GM19468 (cell line): ENCODE measurements around the gene ATP13A1.
"Not testable (repeated sequence)": the region's sequence is repeated elsewhere in the genome, so short reads cannot be mapped to it uniquely, and the experiment has no call there.

Experiments used
- ATAC-seq: cut with Tn5 transposase; IDR thresholded peaks from one replicate; pipeline ENCODE4 v1.9.1; 2021; ENCODE audit warnings: mild to moderate bottlenecking, moderate library complexity, moderate number of reproducible peaks; ENCODE audit not compliant: unreplicated experiment; ENCODE audit errors: extremely low read depth

ATP13A1 gene

DNA sequence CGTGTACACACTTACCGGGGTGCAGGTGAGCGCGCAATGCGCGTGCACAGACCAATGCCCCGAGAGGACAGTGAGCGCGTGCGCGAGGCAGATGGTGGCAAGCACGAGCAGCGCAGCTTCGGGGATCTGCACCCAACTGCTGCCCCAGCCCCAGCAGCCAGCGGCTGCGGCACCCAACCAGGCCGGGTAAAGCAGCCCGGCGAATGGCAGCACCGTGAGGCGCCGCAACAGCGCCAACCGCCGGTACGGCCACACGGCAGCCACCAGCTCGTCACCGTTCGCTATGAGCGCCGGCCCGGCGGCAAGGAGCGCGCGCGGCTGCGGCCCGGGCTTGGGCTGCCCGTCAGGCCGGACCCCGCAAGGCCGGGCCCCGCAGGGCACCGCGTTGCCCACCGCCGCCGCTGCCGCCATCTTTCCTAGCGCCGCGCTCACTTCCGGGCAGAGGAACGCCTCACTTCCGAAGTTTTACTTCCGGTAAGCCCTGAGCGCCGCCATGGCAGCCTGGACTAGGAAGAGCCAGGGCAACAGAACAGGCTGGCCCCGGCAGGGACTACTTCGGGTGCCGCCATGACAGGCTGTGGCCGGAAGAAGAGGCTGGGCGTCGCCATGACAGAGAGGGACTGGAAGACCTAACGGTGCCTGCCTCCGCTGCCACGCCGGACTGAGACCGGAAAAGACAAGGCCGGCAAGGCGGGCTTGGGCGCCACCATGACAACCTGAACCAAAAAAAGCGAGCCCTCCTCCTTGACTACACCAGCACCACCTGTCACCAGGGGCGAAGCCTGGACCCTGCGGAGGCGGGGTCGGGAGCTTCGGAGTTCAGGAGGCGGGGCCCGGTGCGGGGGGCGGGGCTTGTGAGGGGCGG lies at the start of gene ATP13A1:
Gene ATP13A1 (minus strand): TSS at position 421 of the 865 bp plus-strand sequence. CDS start 10 bp downstream, at position 411.
- ATAC-seq = peak; percentile 66

DNA sequence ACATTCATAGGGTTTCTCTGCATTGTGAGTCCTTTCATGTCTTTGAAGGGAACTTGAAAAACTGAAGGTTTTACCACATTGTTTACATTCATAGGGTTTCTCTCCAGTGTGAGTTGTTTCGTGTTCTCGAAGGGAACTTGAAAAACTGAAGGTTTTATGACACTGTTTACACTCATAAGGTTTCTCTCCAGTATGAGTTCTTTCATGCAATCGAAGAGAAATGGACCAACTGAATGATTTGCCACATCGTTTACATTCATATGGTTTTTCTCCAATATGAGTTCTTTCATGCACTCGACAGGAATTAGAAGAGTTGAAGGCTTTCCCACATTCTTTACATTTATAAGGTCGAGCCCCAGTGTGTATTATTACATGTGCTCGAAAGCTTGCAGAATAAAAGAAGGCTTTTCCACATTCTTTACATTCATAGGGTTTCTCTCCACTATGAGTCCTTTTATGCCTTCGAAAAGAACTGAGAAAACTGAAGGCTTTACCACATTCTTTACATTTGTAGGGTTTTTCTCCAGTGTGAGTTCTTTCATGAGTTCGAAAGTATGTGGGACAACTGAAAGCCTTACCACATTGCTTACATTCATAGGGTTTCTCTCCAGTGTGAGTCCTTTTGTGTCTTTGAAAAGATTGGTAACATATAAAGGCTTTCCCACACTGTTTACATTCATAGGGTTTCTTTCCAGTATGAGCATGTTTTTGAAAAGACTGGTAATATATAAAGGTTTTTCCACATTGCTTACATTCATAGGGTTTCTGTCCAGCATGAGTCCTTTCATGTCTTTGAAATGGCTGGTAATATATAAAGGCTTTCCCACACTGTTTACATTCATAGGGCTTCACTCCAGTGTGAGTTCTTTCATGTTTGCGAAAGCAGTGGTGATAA lies 48.7 kb upstream of the ATP13A1 start:
- no peak for ATAC-seq

DNA sequence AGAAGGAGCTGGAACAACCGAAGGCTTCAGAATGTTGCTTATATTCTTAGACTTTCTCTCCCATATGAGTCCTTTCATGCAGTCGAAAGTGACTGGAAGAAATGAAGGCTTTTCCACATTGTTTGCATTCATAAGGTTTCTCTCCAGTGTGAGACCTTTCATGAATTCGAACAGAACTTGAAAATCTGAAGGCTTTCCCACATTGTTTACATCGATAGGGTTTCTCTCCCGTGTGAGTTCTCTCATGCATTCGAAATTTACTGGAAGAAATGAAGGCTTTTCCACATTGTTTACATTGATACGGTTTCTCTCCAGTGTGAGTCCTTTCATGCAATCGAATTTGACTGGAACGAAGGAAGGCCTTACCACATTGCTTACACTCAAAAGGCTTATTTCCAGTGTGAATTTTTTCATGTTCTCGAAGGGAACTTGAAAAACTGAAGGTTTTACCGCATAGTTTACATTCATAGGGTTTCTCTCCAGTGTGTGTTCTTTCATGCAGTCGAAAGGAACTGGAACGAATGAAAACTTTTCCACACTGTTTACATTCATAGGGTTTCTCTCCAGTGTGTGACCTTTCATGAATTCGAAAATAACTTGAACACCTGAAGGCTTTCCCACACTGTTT lies 47.9 kb upstream of the ATP13A1 start:
- no peak for ATAC-seq

DNA sequence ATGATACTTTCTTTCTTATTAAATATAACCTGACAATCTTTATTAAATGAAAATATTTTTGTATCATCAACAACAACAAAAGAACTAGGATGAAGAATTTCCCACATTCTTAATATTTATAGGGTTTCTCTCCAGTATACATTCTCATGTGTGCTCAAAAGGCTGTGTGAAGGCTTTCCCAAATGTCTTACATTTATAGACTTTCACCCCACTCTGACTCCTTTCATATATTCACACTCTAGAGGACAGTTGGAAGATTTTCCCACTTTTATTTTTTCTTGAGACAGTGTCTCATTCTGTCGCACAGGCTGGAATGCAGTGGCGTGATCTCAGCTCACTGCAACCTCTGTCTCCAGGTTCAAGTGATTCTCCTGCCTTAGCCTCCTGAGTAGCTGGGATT lies 47.0 kb upstream of the ATP13A1 start:
- ATAC-seq = no peak

DNA sequence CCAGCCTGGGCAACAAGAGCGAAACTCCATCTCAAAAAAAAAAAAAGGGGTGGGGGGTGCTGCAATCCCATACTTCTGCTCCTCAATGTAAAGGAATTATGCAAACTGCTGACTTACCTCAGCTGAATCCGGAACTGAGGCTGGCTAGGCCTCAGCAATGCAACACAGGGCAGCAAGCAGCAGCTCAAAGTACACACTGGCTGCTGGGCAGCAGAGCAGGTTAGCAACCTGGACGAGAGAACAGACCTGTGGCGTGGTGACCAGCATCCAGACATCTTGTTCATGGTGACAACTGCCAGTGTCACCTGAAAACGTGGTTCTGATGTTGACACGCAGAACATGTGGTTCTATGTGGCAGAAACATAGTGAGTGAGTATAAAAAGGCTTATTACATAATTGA lies 41.4 kb upstream of the ATP13A1 start:
- no peak for ATAC-seq

DNA sequence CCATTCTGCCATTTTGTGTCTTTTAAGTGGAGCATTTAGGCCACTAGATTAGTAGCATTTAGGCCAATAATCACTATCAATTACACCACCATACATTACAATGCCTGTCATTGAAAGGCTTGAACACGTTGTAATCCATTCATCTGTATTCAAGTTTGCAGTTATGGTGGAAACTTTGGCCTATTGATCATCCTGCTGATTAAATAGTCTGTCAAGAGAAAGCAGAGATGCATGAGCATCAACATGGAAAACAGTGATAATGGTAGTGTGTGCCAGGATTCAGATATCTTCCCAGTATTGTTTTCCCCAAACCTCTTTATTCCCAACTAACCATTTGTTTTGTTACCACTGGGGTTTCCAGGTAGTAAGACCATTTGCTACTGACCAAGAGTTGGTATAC lies 37.0 kb upstream of the ATP13A1 start:
- not testable (repeated sequence) for ATAC-seq

DNA sequence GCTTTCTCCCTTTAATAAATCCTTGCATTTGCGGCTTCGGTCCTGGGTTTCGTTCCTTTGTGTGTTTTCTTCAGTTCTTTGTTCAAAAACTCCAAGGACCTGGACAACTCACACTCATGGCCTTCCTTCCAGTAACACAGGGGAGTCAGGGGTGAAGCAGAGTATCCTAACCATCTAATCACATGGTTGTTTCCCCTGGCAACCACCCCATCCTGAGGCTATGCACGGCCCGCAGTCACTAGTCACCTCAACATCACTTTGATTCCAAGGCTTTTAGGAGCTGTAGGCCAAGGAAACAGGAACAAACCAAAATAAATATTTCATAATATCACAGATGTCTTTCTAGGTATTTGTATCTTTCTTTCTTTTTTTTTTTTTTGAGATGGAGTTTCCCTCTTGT lies 34.1 kb upstream of the ATP13A1 start:
- ATAC-seq = no peak

DNA sequence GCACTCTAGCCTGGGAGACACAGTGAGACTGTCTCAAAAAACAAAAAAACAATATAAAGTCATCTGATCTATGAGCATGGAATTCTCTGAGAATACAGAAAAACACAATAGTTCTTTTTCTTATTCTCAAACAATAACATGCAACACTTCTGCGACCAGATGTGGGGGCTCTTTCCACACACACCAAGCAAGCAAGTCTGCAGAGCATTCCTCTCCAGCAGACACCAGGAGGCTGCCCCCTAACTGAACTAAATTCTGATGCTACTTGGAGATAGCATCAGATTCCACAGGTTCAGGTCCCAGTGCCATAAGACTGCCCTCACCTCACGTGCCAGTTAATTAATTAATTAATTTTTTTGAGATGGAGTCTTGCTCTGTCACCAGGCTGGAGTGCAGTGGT lies 32.9 kb upstream of the ATP13A1 start:
- no peak for ATAC-seq

DNA sequence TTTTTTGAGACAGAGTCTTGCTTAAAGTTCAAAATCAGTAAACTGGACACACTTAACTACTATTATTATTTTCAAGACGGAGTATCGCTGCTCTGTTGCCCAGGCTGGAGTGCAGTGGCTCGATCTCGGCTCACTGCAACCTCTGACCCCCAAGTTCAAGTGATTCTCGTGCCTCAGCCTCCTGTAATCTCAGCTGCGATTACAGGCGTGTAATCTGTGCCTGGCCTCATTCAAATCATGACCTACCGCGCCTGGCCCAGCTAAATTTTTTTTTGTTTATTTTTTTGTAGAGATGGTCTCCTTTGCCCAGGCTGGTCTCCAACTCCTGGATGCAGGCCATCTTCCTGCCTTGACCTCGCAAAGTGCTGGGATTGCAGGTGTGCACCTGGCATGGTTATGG lies 28.2 kb upstream of the ATP13A1 start:
- ATAC-seq = no peak

DNA sequence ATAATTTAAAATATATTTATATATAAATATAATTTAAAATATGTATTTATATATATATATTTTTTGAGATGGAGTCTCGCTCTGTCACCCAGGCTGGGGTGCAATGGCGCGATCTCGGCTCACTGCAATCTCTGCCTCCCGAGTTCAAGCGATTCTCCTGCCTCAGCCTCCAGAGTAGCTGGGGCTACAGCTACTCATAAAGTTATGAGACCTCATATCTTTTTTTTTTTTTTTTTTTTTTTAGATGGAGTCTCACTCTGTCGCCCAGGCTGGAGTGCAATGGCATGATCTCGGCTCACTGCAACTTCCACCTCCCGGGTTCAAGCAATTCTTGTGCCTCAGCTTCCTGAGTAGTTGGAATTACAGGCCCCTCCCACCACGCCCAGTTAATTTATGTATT lies 25.5 kb upstream of the ATP13A1 start:
- ATAC-seq = not testable (repeated sequence)

DNA sequence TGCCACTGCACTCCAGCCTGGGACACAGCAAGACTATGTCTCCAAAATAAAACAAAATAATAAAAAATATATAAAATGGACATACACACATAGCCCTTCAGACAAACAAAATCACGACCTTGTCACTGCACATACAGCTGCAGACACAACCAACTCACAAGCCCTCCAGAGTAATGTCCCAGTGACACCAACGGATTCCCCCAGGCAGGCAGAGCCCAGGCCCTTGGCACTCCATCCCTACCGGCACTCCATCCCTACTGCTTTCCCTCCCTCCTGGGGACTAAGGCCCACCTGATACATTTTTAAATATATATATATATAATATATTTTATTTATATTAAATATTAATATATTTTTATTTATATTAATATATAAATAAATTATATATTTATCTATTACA lies 23.6 kb upstream of the ATP13A1 start:
- ATAC-seq = no peak

DNA sequence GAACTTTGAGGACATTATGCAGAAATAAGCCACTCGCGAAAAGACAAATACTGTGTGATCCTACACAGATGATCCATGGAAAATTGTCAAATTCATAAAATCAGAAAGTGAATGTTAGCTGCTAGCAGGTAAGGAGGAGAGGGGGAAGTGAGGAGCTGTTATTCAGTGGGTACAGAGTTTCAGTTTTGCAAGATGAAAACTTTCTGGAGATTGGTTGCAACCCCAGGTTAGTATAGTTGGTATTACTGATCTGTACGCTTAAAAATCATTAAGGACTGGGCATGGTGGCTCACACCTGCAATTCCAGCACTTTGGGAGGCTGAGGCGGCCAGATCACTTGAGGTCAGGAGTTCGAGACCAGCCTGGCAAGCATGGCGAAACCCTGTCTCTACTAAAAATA lies 23.1 kb upstream of the ATP13A1 start:
- no peak for ATAC-seq

DNA sequence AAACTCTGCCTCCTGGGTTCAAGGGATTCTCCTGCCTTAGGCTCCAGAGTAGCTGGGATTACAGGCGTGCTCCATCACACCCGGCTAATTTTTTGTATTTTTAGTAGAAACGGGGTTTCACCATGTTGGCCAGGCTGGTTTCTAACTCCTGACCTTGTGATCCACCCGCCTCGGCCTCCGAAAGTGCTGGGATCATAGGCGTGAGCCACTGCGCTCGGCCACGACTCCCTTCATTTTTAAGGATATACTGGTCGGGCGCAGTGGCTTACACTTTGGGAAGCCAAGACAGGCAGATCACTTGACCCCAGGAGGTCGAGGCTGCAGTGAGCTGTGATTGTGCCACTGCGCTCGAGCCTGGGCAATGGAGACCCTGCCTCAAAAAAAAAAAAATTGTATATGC lies 22.6 kb upstream of the ATP13A1 start:
- not testable (repeated sequence) for ATAC-seq

DNA sequence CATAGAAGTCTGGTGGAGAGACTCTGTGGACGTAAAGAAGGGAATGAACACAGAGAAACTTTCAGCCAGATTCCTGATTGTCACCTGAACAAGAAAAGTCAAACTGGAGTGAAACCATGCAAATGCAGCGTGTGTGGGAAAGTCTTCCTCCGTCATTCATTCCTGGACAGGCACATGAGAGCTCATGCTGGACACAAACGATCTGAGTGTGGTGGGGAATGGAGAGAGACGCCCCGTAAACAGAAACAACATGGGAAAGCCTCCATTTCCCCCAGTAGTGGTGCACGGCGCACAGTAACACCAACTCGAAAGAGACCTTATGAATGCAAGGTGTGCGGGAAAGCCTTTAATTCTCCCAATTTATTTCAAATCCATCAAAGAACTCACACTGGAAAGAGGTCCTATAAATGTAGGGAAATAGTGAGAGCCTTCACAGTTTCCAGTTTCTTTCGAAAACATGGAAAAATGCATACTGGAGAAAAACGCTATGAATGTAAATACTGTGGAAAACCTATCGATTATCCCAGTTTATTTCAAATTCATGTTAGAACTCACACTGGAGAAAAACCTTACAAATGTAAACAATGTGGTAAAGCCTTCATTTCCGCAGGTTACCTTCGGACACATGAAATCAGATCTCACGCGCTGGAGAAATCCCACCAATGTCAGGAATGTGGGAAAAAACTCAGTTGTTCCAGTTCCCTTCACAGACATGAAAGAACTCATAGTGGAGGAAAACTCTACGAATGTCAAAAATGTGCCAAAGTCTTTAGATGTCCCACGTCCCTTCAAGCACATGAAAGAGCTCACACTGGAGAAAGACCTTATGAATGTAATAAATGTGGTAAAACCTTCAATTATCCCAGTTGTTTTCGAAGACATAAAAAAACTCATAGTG lies 15.9 kb upstream of the ATP13A1 start:
- no peak for ATAC-seq

DNA sequence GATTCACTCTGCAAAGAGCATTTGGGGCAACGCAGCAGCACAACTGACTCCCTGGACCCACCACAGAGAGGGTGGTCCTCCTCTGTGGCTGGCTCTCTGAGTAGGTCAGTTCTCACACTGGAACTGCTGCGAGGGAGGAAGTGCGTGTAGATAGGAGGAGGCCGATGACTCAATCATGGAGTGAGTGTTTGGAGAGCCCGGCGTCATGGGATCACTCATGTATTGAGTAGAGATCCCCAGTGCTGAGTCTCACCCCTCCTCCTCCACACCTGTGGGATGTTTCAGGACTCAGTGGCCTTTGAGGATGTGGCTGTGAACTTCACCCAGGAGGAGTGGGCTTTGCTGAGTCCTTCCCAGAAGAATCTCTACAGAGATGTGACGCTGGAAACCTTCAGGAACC lies 14.1 kb upstream of the ATP13A1 start:
- no peak for ATAC-seq

DNA sequence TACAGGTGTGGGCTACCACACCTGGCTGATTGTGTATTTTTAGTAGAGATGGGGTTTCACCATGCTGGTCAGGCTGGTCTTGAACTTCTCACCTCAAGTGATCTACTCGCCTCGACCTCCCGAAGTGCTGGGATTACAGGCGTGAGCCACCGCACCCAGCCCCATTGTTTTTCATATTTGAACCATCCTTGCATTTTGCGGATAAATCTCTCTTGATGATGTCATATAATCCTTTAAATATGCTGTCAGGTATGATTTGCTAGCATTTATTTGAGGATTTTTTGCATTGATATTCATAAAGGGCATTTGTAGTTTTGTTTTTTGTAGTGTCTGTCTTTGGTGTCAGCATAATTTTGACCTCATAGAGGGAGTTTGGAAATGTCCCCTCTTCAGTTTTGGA lies 10.8 kb upstream of the ATP13A1 start:
- ATAC-seq = no peak

DNA sequence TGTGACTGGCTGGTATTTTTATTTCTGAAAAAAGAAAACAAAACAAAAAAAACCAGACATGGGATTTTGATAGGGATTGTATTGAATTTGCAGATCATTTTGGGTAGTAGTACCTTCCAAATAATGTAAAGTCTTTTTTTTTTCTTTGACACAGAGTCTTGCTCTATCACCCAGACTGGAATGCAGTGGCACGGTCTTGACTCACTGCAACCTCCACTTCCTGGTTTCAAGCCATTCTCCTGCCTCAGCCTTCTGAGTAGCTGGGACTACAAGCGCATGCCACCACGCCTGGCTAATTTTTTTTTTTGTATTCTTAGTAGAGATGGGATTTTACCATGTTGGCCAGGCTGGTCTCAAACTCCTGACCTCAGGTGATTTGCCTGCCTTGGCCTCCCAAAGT lies 9.3 kb upstream of the ATP13A1 start:
- ATAC-seq = no peak

DNA sequence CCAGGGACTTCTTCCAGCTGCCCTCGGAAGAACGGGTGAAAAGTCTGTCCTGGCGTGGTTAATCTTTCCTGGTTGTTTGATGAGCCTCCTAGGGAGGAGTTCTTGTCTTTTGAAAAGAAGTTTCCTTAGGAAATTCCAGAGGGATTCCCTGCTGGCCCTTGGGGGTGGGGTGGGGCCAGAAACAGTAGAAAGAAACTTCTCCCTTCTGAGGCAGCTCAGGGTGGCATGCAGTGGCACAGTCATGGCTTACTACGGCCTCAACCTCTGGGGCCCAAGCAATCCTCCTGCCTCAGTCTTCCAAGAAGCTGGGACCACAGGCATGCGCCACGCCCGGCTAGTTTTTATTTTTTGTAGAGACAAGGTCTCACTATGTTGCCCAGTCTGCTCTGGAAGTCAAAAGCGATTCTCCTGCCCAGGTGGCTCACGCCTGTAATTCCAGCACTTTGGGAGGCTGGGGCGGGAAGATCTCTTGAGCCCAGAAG lies 6.6 kb upstream of the ATP13A1 start:
- no peak for ATAC-seq

DNA sequence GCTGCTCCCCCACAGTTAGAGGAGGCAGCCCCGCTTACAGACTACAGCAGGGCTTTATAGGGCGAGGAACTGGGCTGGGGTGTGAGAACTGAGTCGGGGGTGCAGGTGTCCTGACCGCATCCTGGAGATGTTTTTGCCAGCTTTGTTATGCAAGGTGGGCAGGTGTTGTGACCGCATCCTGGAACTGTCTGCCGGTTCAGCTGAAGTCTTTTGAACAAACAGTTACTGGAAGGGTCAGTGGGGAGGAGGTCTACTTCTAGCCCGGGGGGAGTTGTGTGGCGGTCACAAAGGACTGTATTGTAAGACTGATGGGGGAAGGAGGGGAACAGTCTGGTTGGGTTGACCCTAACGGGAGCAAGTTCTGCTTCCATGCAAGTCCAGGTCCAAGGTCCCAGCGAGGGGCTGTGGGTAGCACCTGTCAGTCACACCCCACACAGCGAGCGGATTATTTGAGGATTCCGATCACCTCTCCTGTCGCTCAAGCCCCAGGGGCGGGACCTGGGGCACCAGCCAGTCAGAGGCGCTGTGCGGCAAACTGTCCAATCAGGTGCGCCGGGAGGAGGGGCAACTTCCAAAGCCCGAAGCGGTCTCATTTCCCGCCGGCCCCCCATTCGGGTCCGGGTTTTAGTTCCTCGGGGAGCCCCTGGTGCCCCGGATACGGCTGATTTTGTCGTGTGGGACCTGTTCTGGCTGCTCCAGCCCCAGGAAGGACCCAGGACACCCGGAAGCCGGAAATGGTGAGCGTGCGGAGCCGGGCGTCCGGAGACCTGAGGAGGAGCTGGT lies 4.9 kb upstream of the ATP13A1 start, which contains the start of gene ZNF101:
Gene ZNF101 (plus strand): TSS at position 610 of the 783 bp plus-strand sequence. CDS start 125 bp downstream, at position 735.
- peak; percentile 36 for ATAC-seq
